GM12891 (cell line): Measurements from ENCODE around the gene PTPRF. TPM values are rescaled to one million over a fixed set of nuclear protein-coding genes. Genes with fewer than 3 reads are reported as not detected.
"Not testable (repeated sequence)": the region's sequence is repeated elsewhere in the genome, so short reads cannot be mapped to it uniquely, and the experiment has no call there.

Source experiments
- DNase-seq: peaks from one replicate; pipeline ENCODE4 v3.0.0; 2011; ENCODE audit warnings: low spot score; ENCODE audit not compliant: insufficient read length
- FAIRE-seq: peaks from 2 replicates; lab custom pipeline; 2011; peaks lifted over from hg19 to GRCh38; lab: Jason Lieb, UNC
- PAX5 ChIP-seq: IDR thresholded peaks from 2 replicates; pipeline ENCODE4 v1.6.1; 2011; ENCODE audit warnings: low read length, moderate library complexity, mild to moderate bottlenecking; ENCODE audit not compliant: insufficient read depth, severe bottlenecking
- POLR2A ChIP-seq: IDR thresholded peaks from 2 replicates; pipeline ENCODE4 v1.6.1; 2011; ENCODE audit warnings: low read depth, low read length, control low read depth
- POLR2AphosphoS5 ChIP-seq: IDR thresholded peaks from 2 replicates; pipeline ENCODE4 v1.6.1; 2011; ENCODE audit warnings: low read depth, low read length, control low read depth
- POU2F2 ChIP-seq: IDR thresholded peaks from 2 replicates; pipeline ENCODE4 v1.6.1; 2011; ENCODE audit warnings: low read depth, mild to moderate bottlenecking, control low read depth, low read length, moderate library complexity
- SPI1 ChIP-seq: IDR thresholded peaks from 2 replicates; pipeline ENCODE4 v1.6.1; 2011; ENCODE audit warnings: low read depth, low read length, control low read depth
- TAF1 ChIP-seq: IDR thresholded peaks from 2 replicates; pipeline ENCODE4 v1.6.1; 2011; ENCODE audit warnings: low read depth, low read length, control low read depth
- polyA plus RNA-seq: library from polyadenylated mRNA; unstranded; fragments of >200 nt; gene quantifications from one replicate; pipeline ENCODE4 v1.2.1, GENCODE V29; 2012; ENCODE audit warnings: low read depth, missing spikeins, inconsistent platforms; ENCODE audit not compliant: missing spikeins

Gene PTPRF
- 2.8 TPM for polyA plus RNA-seq

GRCh38 chr1:43530483-43531106 lies at the start of gene PTPRF:
PTPRF (plus strand) TSS chr1:43530883; CDS start chr1:43545076, 14,193 bp downstream.
- TF ChIP-seq POLR2AphosphoS5 (no peak), PAX5 (no peak), SPI1 (no peak), TAF1 (no peak), POU2F2 (no peak), POLR2A (no peak)
- DNase-seq (no peak), FAIRE-seq (peak; percentile 45)

- no peak for FAIRE-seq
- TF ChIP-seq SPI1 (no peak), POLR2A (no peak), POLR2AphosphoS5 (no peak), PAX5 (no peak), TAF1 (no peak), POU2F2 (no peak)
These were observed 49.2 kb upstream of the PTPRF start for GRCh38 chr1:43481491-43481890.

GRCh38 chr1:43482215-43482614 lies 48.5 kb upstream of the PTPRF start:
- DNase-seq: no peak
- TF ChIP-seq POLR2AphosphoS5 (no peak), TAF1 (no peak), SPI1 (no peak), POU2F2 (no peak), POLR2A (no peak), PAX5 (no peak)
- no peak for FAIRE-seq

More at GRCh38 chr1:43481491-43481890, 49.2 kb upstream of the PTPRF start:
- no peak for DNase-seq

GRCh38 chr1:43484367-43484766 lies 46.3 kb upstream of the PTPRF start:
- TF ChIP-seq POU2F2: no peak
- no peak for TF ChIP-seq POLR2AphosphoS5
- TF ChIP-seq SPI1: no peak
- no peak for TF ChIP-seq PAX5
- no peak for TF ChIP-seq POLR2A
- TF ChIP-seq TAF1: no peak
- no peak for FAIRE-seq
- no peak for DNase-seq

GRCh38 chr1:43488165-43488564 lies 42.5 kb upstream of the PTPRF start:
- TF ChIP-seq PAX5 (no peak), POU2F2 (no peak), POLR2AphosphoS5 (no peak), TAF1 (no peak), POLR2A (no peak), SPI1 (no peak)
- no peak for FAIRE-seq
- no peak for DNase-seq

- no peak for FAIRE-seq
- TF ChIP-seq POU2F2: no peak
- DNase-seq: no peak
These were observed 39.6 kb upstream of the PTPRF start for GRCh38 chr1:43491061-43491460.

DNA sequence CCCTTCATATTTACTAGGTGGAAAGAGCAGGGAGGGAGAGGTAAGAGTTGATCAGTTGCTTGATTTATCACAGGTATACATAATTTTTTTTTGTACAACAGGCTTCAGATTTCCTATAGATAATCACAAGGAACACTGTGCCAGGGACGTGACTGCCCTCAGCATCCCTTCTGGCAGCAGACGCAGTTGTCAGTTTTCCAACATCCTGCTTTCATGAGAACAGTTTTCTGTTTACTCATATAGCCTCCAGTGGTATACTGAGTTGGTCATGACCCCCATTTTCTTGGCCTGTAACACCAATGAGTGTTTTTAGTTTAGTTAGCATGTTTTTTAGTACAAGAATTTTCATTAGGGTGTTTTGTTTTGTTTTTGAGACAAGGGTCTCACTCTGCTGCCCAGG lies 37.9 kb upstream of the PTPRF start:
- DNase-seq (no peak), FAIRE-seq (no peak)
- TF ChIP-seq POU2F2: no peak
- TF ChIP-seq POLR2AphosphoS5: no peak
- no peak for TF ChIP-seq SPI1
- no peak for TF ChIP-seq POLR2A
- no peak for TF ChIP-seq TAF1
- no peak for TF ChIP-seq PAX5

DNA sequence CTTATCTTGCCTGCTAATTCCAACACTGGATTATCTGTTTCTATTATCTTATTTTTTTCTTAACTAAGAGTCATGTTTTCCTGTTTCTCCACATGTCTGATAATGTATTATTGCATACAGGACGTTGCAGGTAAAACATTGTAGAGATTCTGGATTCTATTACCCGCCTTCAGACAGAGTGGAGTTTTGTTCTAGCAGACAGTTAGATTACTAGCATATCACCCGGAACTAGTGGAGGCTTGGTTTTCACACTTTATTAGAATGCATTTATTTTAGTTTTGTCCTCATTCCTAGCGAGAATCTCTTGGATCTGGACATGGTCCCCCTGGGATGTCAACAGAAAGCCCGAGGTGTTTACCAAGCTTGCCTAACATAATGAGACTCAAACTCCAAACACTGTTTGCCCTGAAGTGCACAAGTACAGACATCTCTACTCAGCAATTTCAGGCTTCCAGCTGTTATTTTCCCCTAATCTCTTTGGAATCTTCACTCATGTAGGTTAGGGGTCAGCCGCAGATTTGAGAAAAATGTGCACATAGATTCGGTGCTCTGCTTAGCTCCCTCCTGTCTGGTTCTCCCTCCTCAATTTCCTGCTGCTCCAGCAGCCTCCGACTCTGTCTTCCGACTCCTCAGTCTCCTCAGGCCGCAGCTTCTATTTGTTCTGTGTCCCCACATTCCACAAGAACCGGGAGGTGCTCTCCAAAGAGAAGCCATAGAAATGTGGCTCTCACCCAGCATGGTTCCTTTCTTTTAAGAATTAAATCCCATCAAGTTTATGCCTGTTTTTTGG lies 36.8 kb upstream of the PTPRF start:
- DNase-seq (no peak), FAIRE-seq (no peak)

GRCh38 chr1:43495204-43495603 lies 35.5 kb upstream of the PTPRF start:
- TF ChIP-seq TAF1 (no peak), POLR2A (no peak), POU2F2 (no peak), PAX5 (no peak), POLR2AphosphoS5 (no peak), SPI1 (no peak)
- no peak for DNase-seq
- no peak for FAIRE-seq

More for the DNA sequence above, 36.8 kb upstream of the PTPRF start:
- TF ChIP-seq TAF1: no peak
- no peak for TF ChIP-seq POLR2AphosphoS5
- TF ChIP-seq POLR2A: no peak
- no peak for TF ChIP-seq POU2F2
- no peak for TF ChIP-seq SPI1
- no peak for TF ChIP-seq PAX5

DNA sequence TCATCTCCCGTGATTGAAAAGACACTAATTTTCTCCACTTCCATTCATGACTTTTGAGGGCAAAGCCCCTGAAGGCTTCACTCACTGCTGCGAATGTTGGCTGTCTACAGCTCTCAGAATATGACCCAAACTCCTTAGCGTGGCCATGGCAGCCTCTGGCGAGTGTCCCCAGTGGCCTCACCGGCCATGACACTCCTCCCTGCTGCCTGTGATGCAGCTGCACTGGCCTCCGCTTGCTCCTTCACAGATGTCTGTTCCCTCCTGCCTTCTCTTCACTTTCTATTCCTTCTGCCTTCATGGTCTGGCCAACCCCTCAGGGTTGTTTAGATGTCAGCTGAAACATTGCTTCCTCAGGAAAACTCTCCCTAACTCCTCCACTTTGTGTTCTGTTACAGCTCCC lies 30.8 kb upstream of the PTPRF start:
- FAIRE-seq: no peak
- TF ChIP-seq POU2F2 (no peak), SPI1 (no peak), POLR2A (no peak), PAX5 (no peak), TAF1 (no peak), POLR2AphosphoS5 (no peak)
- DNase-seq: no peak

DNA sequence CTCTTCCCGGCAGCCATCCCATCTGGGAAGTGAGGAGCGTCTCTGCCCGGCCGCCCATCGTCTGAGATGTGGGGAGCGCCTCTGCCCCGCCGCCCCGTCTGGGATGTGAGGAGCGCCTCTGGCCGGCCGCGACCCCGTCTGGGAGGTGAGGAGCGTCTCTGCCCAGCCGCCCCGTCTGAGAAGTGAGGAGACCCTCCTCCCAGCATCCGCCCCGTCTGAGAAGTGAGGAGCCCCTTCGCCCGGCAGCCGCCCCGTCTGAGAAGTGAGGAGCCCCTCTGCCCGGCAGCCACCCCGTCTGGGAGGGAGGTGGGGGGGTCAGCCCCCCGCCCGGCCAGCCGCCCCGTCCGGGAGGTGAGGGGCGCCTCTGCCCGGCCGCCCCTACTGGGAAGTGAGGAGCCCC lies 28.9 kb upstream of the PTPRF start:
- FAIRE-seq: not testable (repeated sequence)

More for the DNA sequence above, 28.9 kb upstream of the PTPRF start:
- not testable (repeated sequence) for DNase-seq
